Measurements from ENCODE around the gene SLC17A9. TPM values are rescaled to one million over a fixed set of nuclear protein-coding genes. Genes with fewer than 3 reads are reported as not detected.

Gene SLC17A9
- total and polyA plus RNA-seq, 4 donors = 2.4 to 17.3 (median 9.6) TPM

DNA sequence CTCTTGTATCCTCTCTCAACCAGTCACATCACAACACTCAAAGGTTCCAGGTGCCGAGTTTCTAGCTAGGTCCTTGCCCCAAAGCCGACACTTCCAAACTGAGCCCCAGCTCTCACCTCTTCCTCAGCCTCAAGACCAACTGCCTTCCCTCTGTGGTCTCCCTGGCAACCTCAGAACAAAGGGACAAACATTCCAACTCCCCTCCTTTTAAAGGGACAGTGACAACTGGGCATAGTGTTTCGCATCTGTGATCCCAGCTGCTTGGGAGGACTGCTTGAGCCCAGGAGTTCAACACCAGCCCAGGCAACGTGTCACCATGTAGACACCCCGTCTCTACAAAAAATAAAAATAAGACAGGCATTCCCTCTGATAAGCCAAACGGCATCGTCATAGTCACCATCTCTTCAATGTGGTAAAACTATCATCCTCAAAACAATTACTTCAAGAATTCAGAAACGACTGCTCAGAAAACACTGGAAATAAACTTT is 37.5 kb upstream of the SLC17A9 start:
- 40 to 49% methylated on average over 8 of the region's 8 CpGs for WGBS, 2 donors
- peak; percentile 69 to 76 (median 71) for DNase-seq
- Histone ChIP-seq H3K4me3 (no peak overlapping the region), H3K9ac (ENCODE audit: insufficient read depth in 1 of 2, low read length in 2 of 2) (no peak overlapping the region), H3K9me3 (ENCODE audit: control insufficient read depth in 4 of 4, insufficient read depth in 3 of 4, low read length in 3 of 4) (no peaks in the 10 kb centered on the region), H3K36me3 (ENCODE audit: control insufficient read depth in 4 of 4, insufficient read depth in 4 of 4, low read length in 4 of 4) (peaks cover 11 to 22% (median 17%) of the 10 kb centered on the region in 4 donors), H3K4me1 (ENCODE audit: control insufficient read depth in 5 of 5, insufficient read depth in 5 of 5, low read length in 5 of 5) (peaks cover 5 to 33% (median 10%) of the 10 kb centered on the region in 5 donors), H3K27me3 (ENCODE audit: control insufficient read depth in 3 of 3, insufficient read depth in 3 of 3, low read length in 2 of 3) (no peaks in the 10 kb centered on the region), H3K27ac (ENCODE audit: low read depth in 1 of 2, low read length in 1 of 2) (no peak overlapping the region)
- ATAC-seq (ENCODE audit: insufficient read depth, low FRiP score) = peak; percentile 4
- TF ChIP-seq, protein P1, sequence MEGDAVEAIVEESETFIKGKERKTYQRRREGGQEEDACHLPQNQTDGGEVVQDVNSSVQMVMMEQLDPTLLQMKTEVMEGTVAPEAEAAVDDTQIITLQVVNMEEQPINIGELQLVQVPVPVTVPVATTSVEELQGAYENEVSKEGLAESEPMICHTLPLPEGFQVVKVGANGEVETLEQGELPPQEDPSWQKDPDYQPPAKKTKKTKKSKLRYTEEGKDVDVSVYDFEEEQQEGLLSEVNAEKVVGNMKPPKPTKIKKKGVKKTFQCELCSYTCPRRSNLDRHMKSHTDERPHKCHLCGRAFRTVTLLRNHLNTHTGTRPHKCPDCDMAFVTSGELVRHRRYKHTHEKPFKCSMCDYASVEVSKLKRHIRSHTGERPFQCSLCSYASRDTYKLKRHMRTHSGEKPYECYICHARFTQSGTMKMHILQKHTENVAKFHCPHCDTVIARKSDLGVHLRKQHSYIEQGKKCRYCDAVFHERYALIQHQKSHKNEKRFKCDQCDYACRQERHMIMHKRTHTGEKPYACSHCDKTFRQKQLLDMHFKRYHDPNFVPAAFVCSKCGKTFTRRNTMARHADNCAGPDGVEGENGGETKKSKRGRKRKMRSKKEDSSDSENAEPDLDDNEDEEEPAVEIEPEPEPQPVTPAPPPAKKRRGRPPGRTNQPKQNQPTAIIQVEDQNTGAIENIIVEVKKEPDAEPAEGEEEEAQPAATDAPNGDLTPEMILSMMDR (IDR thresholded peaks at IDR 0.05; ENCODE audit: control extremely low read depth, extremely low read depth) = no peak

DNA sequence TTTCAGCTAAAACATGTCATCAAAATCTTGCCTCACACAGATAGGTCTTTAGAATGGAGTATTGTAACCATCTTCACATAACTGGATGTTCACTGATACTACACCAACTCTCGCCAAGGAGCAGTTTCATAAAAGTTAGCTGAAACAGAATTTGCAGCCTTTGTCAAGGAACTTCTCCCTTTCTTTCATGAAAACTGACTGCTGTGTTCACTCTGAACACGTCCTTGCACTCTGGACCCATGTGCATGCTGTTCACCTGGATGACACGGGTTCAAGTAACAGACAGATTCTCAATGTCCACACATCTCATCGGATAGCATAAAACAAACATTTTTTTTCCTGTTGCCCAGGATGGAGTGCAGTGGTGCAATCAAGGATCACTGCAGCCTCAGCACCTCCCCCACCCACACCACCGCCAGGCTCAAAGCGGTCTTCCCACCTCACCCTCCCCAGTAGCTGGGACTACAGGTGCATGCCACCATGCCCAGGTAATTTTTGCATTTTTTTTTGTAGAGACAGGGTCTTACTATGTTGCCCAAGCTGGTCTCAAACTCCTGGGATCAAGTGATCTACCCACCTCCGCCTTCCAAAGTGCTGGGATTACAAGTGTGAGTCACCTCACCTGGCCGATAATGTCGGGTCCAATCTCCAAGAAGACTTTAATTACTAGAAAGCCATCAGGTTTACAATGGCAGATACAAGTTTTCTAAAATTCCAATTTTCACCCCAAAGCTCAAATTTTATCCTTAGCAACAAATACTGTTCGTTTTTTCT is 35.6 kb upstream of the SLC17A9 start:
- Histone ChIP-seq H3K27me3 (ENCODE audit: control insufficient read depth in 3 of 3, insufficient read depth in 3 of 3, low read length in 2 of 3) (no peaks in the 10 kb centered on the region), H3K9ac (ENCODE audit: insufficient read depth in 1 of 2, low read length in 2 of 2) (no peak overlapping the region), H3K4me3 (no peak overlapping the region), H3K4me1 (ENCODE audit: control insufficient read depth in 5 of 5, insufficient read depth in 5 of 5, low read length in 5 of 5) (peaks cover 8 to 41% (median 16%) of the 10 kb centered on the region in 5 donors), H3K9me3 (ENCODE audit: control insufficient read depth in 4 of 4, insufficient read depth in 3 of 4, low read length in 3 of 4) (no peaks in the 10 kb centered on the region), H3K36me3 (ENCODE audit: control insufficient read depth in 4 of 4, insufficient read depth in 4 of 4, low read length in 4 of 4) (peaks cover 0 to 7% (median 4%) of the 10 kb centered on the region in 4 donors), H3K27ac (ENCODE audit: low read depth in 1 of 2, low read length in 1 of 2) (no peak overlapping the region)
- ATAC-seq (ENCODE audit: insufficient read depth, low FRiP score) (no peak), DNase-seq (no peak)
- TF ChIP-seq, protein P1 (IDR thresholded peaks at IDR 0.05; ENCODE audit: control extremely low read depth, extremely low read depth) = no peak
- WGBS, 2 donors = 75 to 76% methylated on average over 10 of the region's 10 CpGs

DNA sequence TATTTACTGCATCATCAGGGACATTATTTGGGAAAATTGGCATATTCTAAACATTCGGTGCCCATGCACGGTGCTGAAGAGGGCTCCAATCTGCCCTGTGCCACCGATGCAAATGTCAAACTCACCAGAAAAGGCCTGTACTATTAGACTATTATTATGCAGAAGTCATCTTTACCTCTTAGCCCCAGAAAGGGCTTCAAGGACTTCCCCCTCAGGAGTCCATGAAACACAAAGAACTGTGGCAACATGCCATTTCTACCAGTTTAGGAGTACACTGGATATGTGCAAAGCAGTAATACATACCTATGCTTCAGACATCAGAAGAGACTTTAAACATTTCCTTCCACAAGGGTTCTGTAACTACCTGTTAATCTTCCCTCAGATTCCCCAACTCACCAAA is 34.8 kb upstream of the SLC17A9 start:
- 66 to 70% methylated on average over 3 of the region's 3 CpGs for WGBS, 2 donors
- Histone ChIP-seq H3K36me3 (ENCODE audit: control insufficient read depth in 4 of 4, insufficient read depth in 4 of 4, low read length in 4 of 4) (peaks cover 0 to 6% (median 2%) of the 10 kb centered on the region in 4 donors), H3K4me3 (no peak overlapping the region), H3K4me1 (ENCODE audit: control insufficient read depth in 5 of 5, insufficient read depth in 5 of 5, low read length in 5 of 5) (peaks cover 8 to 41% (median 17%) of the 10 kb centered on the region in 5 donors), H3K9ac (ENCODE audit: insufficient read depth in 1 of 2, low read length in 2 of 2) (no peak overlapping the region), H3K27ac (ENCODE audit: low read depth in 1 of 2, low read length in 1 of 2) (no peak overlapping the region), H3K9me3 (ENCODE audit: control insufficient read depth in 4 of 4, insufficient read depth in 3 of 4, low read length in 3 of 4) (peaks cover 0 to 1% (median 0%) of the 10 kb centered on the region in 4 donors), H3K27me3 (ENCODE audit: control insufficient read depth in 3 of 3, insufficient read depth in 3 of 3, low read length in 2 of 3) (no peaks in the 10 kb centered on the region)
- no peak for ATAC-seq (ENCODE audit: insufficient read depth, low FRiP score)
- DNase-seq = no peak
- TF ChIP-seq, protein P1 (IDR thresholded peaks at IDR 0.05; ENCODE audit: control extremely low read depth, extremely low read depth) = no peak
